NCI-H774 (cell line): ENCODE measurements around the gene FAM131B.

Experiments used
- DNase-seq: peaks from one replicate; lab custom pipeline; 2025; lab: John Stamatoyannopoulos, UW

The FAM131B gene

GRCh38 chr7:143382791-143383641 lies 20.5 kb upstream of the FAM131B start:
- DNase-seq, result no peak

- no peak for DNase-seq
These were observed 19.7 kb upstream of the FAM131B start for GRCh38 chr7:143382126-143382790.

GRCh38 chr7:143381427-143382125 lies 19.1 kb upstream of the FAM131B start:
- no peak for DNase-seq

- DNase-seq, result peak; percentile 59
These were observed 18.3 kb upstream of the FAM131B start, which contains the start of gene ZYX for GRCh38 chr7:143380646-143381426. Gene ZYX, plus strand, starts transcription at chr7:143381345. Its CDS starts 227 bp downstream, at chr7:143381572.

- DNase-seq, result peak; percentile 23
These were observed 17.7 kb upstream of the FAM131B start for GRCh38 chr7:143380260-143380645.

GRCh38 chr7:143379611-143380259 lies 17.2 kb upstream of the FAM131B start:
- no peak for DNase-seq

GRCh38 chr7:143376396-143376795 lies 13.9 kb upstream of the FAM131B start:
- no peak for DNase-seq

GRCh38 chr7:143375298-143376034 lies 13.0 kb upstream of the FAM131B start:
- DNase-seq, result no peak

- no peak for DNase-seq
These were observed 12.0 kb upstream of the FAM131B start for GRCh38 chr7:143374561-143374960.

GRCh38 chr7:143373255-143373794 lies 10.8 kb upstream of the FAM131B start:
- DNase-seq, result no peak

- DNase-seq, result no peak
These were observed 9.6 kb upstream of the FAM131B start for GRCh38 chr7:143372070-143372469.

GRCh38 chr7:143369678-143370651 lies 7.5 kb upstream of the FAM131B start:
- DNase-seq, result no peak

GRCh38 chr7:143368387-143368786 lies 5.9 kb upstream of the FAM131B start:
- DNase-seq, result no peak

- no peak for DNase-seq
These were observed 5.5 kb upstream of the FAM131B start for GRCh38 chr7:143367972-143368371.

- no peak for DNase-seq
These were observed 764 bp upstream of the FAM131B start for GRCh38 chr7:143363016-143363937.

- no peak for DNase-seq
These were observed 872 bp downstream of the FAM131B start for GRCh38 chr7:143361552-143362130.

- no peak for DNase-seq
These were observed 1.5 kb downstream of the FAM131B start for GRCh38 chr7:143360788-143361551.
